MM.1S (cell line): Measurements from ENCODE around the gene MRPL41.

ENCODE experiments used
- CTCF ChIP-seq: fragments of 300-600 bp; sonication (generic); IDR thresholded peaks from 2 replicates; pipeline ENCODE4 v1.5.1; 2016; ENCODE audit warnings: antibody characterized with exemption, low read length, mixed read lengths
- EZH2 ChIP-seq: fragments of 300-600 bp; sonication (generic); optimal IDR thresholded peaks from 2 replicates; pipeline ENCODE3; 2017; ENCODE audit warnings: low read depth, mild to moderate bottlenecking, antibody characterized with exemption, low read length, mixed read lengths
- EZH2phosphoT487 ChIP-seq: fragments of 300-600 bp; sonication (generic); IDR thresholded peaks from 2 replicates; pipeline ENCODE4 v1.6.1; 2018; ENCODE audit warnings: antibody characterized with exemption, low read length

GRCh38 chr9:137530331-137530730 is 21.3 kb upstream of the MRPL41 start:
- TF ChIP-seq CTCF, result no peak
- no peak for TF ChIP-seq EZH2phosphoT487
- TF ChIP-seq EZH2, result no peak
